T-helper 1 cell (primary cell): ENCODE measurements around the gene MAPK8.
"Not testable (repeated sequence)": the region's sequence is repeated elsewhere in the genome, so short reads cannot be mapped to it uniquely, and the experiment has no call there.

Experiments used
- DNase-seq, 5 donors: peaks; one replicate each; pipeline ENCODE4 v3.0.0-alpha.2; 2012 to 2020

MAPK8 gene

DNA sequence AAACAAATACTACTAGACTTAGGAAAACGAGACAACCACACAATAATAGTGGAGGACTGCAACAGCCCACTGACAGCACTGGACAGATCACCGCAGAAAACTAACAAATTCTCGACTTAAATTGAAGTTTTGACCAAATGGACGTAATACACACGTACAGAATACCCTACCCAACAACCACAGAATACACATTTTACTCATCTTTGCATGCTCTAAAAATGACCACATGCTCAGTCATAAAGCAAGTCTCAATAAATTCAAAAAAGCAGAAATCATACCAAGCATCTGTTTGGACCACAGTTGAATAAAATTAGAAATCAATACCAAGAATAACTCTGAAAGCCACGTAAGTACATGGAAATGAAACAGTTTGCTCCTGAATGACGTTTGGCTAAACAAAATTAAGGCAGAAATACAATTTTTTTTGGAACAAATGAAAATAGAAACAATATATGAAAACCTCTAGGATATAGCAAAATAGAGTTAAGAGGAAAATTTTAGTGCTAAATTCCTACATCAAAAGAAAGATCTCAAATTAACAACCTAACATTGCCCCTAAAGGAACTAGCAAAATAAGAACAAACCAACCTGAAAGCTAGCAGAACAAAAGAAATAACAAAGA is 30.6 kb downstream of the MAPK8 start:
- peak in 1 of 5 donors; percentile 65 for DNase-seq

DNA sequence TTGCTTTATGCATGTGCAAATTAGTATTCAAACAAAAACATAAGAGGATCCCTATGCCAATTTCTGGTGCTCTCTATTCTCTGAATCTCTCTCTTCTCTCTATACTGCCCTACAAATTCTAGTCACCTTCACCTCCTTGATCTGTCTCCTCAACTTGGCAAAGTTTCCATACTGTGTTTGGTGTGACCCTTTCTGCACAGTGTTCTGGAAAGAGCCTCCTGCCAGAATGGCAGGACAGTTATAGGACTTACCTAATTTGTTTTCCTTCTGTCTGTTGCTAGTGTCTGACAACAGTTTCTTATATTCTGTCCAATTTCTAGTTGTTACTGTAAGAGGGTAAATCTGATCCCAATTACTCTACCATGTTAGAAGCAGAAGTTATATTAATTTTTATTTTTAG is 34.3 kb downstream of the MAPK8 start:
- peak in 1 of 5 donors; percentile 32 for DNase-seq

- DNase-seq, result no peak
Measured at GRCh38 chr10:48343106-48343505, 36.6 kb downstream of the MAPK8 start.

GRCh38 chr10:48343921-48344598 is 37.6 kb downstream of the MAPK8 start:
- no peak for DNase-seq

DNA sequence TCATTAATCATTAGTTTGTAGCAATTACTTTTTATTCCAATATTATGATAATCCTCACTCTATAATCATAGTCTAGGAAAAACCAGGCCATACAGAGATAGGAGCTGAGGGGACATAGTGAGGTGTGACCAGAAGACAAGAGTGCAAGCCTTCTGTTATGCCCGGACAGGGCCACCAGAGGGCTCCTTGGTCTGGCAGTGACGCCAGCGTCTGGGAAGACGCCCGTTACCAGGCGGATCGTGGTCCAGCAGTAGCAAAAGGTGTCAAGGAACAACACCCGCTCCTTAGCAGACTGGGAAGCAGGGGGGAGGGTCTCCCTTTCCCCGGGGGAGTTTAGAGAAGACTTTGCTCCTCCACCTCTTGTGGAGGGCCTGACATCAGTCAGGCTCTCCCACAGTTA is 39.8 kb downstream of the MAPK8 start:
- not testable (repeated sequence) for DNase-seq

DNA sequence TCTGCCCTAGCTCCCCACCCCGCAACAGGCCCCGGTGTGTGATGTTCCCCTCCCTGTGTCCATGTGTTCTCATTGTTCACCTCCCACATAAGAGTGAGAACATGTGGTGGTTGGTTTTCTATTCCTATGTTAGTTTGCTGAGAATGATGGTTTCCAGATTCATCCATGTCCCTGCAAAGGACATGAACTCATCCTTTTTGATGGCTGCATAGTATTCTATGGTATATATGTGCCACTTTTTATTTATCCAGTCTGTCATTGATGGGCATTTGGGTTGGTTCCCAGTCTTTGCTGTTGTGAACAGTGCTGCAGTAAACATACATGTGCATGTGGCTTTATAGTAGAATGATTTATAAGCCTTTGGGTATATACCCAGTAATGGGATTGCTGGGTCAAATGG is 41.1 kb downstream of the MAPK8 start:
- DNase-seq, result not testable (repeated sequence)

GRCh38 chr10:48347943-48348342 is 41.5 kb downstream of the MAPK8 start:
- not testable (repeated sequence) for DNase-seq

DNA sequence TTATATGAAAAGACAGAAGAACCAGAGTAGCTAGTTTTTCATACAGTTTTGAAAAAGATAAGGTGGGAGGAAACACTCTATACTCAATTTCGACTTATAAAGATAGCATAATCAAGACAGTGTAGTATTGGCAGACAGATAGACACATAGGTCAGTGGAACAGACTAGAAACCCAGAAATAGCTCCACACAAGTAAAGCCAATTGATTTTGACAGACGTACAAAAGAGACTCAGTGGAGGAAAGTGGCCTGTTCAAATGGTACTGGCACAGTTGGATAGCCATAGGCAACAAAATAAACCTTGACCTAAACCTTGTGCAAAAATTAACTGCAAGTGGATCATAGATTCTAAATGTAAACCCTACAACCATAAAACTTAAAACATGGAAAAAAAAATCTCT is 46.8 kb downstream of the MAPK8 start:
- DNase-seq, result no peak

- no peak for DNase-seq
Measured at GRCh38 chr10:48357631-48358030, 51.2 kb downstream of the MAPK8 start.

DNA sequence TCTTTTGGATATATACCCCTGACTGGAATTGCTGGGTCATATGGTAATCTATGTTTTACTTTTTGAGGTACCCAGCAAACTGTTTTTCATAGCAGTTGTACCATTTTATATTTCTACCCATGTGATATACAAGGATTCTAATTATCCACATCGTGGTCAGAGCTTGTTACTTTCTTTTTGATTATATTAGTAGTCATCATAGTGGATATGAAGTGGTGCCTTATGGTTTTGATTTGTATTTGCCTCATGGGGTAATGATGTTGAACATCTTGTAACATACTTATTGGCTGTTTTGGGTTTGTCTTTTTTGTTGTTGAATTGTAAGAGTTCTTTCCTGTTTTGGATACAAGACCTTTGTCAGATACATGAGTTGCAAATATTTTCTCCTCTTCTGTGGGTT is 51.7 kb downstream of the MAPK8 start:
- DNase-seq, result no peak

DNA sequence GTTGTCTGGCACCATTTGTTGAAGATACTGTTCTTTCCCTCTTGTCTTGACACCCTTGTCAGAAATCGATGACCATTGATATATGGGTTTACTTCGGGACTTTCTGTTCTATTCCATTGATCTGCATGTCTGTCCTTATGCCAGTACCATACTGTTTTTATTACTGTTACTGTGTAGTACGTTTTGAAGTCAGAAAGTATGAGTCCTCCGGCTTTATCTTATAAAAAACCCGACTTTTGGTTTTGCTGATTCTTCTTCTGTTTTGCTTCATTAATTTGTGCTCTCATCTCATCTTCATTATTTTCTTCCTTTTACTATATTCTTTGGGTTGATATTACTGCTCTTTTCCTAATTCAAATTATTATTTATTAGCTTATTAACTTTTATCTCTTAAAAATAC is 52.4 kb downstream of the MAPK8 start:
- DNase-seq, result no peak

- no peak for DNase-seq
Measured at GRCh38 chr10:48361176-48361575, 54.7 kb downstream of the MAPK8 start.

- DNase-seq, result peak in 2 of 5 donors; percentile 5 to 55
Measured at GRCh38 chr10:48363617-48364355, 57.3 kb downstream of the MAPK8 start.

DNA sequence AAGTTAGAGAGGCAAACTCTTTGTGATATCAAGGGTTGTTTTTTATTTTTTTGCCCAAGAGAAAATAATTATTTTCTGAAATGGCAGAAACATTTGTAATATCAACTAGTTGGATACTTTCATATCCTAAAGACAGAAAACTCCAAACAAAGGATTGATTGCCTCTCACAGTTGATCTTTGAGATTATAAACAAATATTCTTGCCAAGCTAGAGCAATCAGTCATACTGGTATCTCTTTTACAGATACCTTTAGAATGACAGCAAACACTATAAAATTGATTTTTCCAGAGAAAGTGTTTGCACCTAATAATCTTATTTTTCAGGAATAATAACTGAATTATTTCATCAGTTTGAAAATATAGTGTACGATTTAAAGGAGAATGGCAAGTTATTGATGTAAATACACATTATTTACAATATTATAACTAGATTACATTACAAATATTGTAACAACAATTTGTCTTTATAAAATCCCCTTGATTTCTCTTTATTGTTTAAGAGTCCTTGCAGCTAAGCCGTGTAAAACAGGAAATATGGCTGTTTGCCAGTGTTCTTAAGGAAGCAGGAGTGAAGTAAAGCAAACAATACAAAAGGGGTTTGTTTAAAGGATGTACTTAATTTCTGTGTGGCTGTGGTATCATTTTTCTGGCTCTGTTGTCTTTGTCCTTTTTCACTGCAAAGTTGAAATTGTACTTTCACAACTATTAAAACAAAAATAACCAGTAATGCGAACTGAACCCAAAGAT is 58.4 kb downstream of the MAPK8 start:
- no peak for DNase-seq

- no peak for DNase-seq
Measured at GRCh38 chr10:48365668-48366067, 59.2 kb downstream of the MAPK8 start.

DNA sequence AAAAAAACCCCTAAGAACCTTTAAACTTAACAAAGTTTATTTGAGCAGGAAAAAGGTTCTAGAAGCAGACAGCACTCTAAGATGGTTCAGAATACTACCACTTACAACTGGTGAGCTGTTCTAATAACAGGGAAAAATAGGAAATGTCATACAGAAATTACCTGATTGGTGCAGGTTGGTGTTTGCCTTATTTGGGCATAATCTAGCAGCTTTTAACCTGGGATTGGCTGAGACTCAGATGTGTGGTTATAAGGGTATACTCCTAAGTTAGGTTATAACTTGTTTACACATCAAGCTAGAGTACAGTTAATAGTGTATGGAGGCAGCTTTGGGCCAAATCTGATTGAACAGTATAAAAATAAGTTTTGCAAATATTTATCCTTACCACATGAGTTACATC is 59.8 kb downstream of the MAPK8 start:
- DNase-seq, result no peak

DNA sequence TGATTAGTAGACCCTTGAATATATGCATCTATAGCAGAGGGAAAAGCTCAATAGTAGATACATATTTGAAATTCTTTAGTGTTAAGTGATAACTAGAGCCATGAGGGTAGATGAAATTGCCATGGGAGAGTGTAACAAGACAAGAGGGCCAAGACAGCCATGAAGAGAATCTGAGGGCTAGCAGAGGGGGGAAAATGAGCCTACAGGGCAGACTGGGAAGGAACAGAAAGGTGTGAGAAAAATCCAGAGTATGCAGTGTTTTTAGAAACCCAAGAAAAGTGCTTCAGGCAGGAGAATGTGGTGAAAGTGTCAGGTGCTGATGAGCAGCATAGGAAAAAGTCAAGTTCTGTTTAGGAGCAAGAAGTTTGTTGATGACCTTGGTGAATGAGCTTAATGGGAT is 63.0 kb downstream of the MAPK8 start:
- no peak for DNase-seq

- DNase-seq, result no peak
Measured at GRCh38 chr10:48377751-48378530, 71.5 kb downstream of the MAPK8 start.

DNA sequence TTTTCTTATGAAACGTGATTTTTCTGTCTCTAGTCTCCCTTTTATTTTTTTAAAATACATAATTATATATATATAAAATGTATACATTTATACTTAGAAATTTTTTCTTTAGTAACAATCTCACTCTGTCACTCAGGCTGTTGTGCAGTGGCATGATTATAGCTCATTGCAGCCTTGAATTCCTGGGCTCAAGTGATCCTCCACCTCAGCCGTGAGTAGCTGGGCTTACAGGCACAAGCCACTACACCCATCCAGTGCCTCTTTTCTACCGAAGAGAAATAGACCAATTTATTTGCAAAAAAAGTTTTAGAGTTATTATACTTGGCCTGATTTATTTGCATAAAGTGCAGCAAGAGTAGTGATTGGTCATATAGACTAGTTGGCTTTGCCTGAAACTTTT is 72.2 kb downstream of the MAPK8 start:
- no peak for DNase-seq

GRCh38 chr10:48381971-48382370 is 75.5 kb downstream of the MAPK8 start:
- no peak for DNase-seq

GRCh38 chr10:48382982-48383381 is 76.5 kb downstream of the MAPK8 start:
- DNase-seq, result no peak

GRCh38 chr10:48383393-48383792 is 76.9 kb downstream of the MAPK8 start:
- DNase-seq, result no peak

- no peak for DNase-seq
Measured at GRCh38 chr10:48384699-48384982, 78.2 kb downstream of the MAPK8 start.
